ENCODE results near the gene HMOX2. TPM values are rescaled to one million over a fixed set of nuclear protein-coding genes. Genes with fewer than 3 reads are reported as not detected.

HMOX2 gene
- total and polyA plus RNA-seq, 2 of the 13 experiments (the other 11 are each of a cell fraction or from before 2014, with no cell fraction given) = 60.3 to 70.4 TPM

DNA sequence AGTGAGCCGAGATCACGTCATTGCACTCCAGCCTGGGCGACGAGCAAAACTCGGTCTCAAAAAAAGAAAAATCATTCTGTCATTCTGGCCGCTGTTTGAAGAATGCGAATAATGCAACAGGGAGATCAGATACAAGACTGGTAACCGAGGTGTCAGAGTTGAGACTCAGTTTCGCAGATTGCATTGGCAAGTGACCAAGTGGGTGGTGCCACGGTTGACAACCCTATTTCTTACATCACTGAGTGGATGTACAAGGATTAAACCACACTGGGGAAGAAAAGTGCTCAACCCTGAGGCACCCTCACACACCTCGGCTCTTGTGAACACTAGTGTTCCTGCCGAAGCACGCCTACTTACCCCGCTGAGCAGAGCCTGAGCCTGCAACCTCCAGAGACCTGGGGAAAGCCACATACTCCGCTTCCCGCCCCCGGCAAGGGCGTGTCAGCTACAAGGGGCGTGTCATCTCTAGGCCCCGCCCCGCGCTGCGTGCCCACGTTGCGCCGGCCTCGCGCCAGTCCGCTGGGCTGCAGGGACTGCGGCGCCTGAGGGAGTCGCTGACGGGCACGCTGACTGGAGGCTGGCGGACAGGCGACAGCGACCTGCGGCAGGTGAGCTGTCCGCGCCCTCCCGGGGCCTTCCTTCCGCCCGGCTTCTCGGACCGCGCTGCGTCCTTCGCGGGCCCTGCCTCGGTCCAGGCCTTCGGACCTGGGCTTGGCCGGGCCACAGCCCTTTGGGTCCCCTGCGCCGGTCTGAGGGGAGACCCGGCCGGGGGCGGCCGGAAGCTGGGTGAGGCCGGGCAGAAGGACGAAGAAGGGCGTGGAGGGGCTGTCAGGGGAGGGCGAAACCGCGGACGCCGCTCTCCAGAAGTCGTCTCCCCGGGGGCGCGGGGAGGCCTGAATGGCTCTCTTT is at the start of gene HMOX2 (continued):
- peak in 1 of 2 experiments; percentile 86; a peak in 2 of 4 replicates for TF ChIP-seq KLF16 (CRISPR knock-in tag; IDR thresholded peaks at IDR 0.05)
- peak; percentile 97 for TF ChIP-seq ARID4A (CRISPR knock-in tag; IDR thresholded peaks at IDR 0.05; ENCODE audit: borderline replicate concordance)
- TF ChIP-seq, protein P1, sequence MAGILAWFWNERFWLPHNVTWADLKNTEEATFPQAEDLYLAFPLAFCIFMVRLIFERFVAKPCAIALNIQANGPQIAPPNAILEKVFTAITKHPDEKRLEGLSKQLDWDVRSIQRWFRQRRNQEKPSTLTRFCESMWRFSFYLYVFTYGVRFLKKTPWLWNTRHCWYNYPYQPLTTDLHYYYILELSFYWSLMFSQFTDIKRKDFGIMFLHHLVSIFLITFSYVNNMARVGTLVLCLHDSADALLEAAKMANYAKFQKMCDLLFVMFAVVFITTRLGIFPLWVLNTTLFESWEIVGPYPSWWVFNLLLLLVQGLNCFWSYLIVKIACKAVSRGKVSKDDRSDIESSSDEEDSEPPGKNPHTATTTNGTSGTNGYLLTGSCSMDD (CRISPR knock-in tag; IDR thresholded peaks at IDR 0.05) = no peak
- TF ChIP-seq ZNF496 (CRISPR knock-in tag; IDR thresholded peaks at IDR 0.05; ENCODE audit: insufficient replicate concordance) = no peak
- peak; percentile 27; the same call in 1 of the 2 replicates for TF ChIP-seq SIX4 (CRISPR knock-in tag; IDR thresholded peaks at IDR 0.05)
- TF ChIP-seq HIVEP1 (CRISPR knock-in tag; IDR thresholded peaks at IDR 0.05) = no peak
- peak; percentile 37; the same call in 1 of the 2 replicates for TF ChIP-seq ZNF362 (CRISPR knock-in tag; IDR thresholded peaks at IDR 0.05; ENCODE audit: borderline replicate concordance)
- TF ChIP-seq ZNF629 (CRISPR knock-in tag; conservative IDR thresholded peaks at IDR 0.05) = 0 out of 2 replicates have a peak, but pooled peaks have one; percentile 32
- peak; percentile 63; the same call in 1 of the 2 replicates for TF ChIP-seq ZNF816 (CRISPR knock-in tag; IDR thresholded peaks at IDR 0.05; ENCODE audit: borderline replicate concordance)
- peak; percentile 87 for TF ChIP-seq ZNF230 (CRISPR knock-in tag; IDR thresholded peaks at IDR 0.05)
- TF ChIP-seq, protein P2, sequence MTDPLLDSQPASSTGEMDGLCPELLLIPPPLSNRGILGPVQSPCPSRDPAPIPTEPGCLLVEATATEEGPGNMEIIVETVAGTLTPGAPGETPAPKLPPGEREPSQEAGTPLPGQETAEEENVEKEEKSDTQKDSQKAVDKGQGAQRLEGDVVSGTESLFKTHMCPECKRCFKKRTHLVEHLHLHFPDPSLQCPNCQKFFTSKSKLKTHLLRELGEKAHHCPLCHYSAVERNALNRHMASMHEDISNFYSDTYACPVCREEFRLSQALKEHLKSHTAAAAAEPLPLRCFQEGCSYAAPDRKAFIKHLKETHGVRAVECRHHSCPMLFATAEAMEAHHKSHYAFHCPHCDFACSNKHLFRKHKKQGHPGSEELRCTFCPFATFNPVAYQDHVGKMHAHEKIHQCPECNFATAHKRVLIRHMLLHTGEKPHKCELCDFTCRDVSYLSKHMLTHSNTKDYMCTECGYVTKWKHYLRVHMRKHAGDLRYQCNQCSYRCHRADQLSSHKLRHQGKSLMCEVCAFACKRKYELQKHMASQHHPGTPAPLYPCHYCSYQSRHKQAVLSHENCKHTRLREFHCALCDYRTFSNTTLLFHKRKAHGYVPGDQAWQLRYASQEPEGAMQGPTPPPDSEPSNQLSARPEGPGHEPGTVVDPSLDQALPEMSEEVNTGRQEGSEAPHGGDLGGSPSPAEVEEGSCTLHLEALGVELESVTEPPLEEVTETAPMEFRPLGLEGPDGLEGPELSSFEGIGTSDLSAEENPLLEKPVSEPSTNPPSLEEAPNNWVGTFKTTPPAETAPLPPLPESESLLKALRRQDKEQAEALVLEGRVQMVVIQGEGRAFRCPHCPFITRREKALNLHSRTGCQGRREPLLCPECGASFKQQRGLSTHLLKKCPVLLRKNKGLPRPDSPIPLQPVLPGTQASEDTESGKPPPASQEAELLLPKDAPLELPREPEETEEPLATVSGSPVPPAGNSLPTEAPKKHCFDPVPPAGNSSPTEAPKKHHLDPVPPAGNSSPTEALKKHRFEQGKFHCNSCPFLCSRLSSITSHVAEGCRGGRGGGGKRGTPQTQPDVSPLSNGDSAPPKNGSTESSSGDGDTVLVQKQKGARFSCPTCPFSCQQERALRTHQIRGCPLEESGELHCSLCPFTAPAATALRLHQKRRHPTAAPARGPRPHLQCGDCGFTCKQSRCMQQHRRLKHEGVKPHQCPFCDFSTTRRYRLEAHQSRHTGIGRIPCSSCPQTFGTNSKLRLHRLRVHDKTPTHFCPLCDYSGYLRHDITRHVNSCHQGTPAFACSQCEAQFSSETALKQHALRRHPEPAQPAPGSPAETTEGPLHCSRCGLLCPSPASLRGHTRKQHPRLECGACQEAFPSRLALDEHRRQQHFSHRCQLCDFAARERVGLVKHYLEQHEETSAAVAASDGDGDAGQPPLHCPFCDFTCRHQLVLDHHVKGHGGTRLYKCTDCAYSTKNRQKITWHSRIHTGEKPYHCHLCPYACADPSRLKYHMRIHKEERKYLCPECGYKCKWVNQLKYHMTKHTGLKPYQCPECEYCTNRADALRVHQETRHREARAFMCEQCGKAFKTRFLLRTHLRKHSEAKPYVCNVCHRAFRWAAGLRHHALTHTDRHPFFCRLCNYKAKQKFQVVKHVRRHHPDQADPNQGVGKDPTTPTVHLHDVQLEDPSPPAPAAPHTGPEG (CRISPR knock-in tag; IDR thresholded peaks at IDR 0.05) = peak; percentile 50; the same call in 1 of the 2 replicates
- TF ChIP-seq ZNF782 (CRISPR knock-in tag; IDR thresholded peaks at IDR 0.05; ENCODE audit: borderline replicate concordance) = no peak; the same call in 1 of the 2 replicates
- TF ChIP-seq NR2F6 (IDR thresholded peaks at IDR 0.05) = no peak
- TF ChIP-seq NR2F6 (CRISPR knock-in tag; IDR thresholded peaks at IDR 0.05) = peak; percentile 35; the same call in 1 of the 2 replicates
- TF ChIP-seq NFYC (CRISPR knock-in tag; IDR thresholded peaks at IDR 0.05) = peak; percentile 48; the same call in 1 of the 2 replicates
- peak; percentile 92 for TF ChIP-seq BORCS8-MEF2B (CRISPR knock-in tag; IDR thresholded peaks at IDR 0.05)
